Esophagus mucosa (tissue), 1 donor: Measurements from ENCODE around the gene LFNG. TPM values are rescaled to one million over a fixed set of nuclear protein-coding genes. Genes with fewer than 3 reads are reported as not detected.
"Not testable (repeated sequence)": the region's sequence is repeated elsewhere in the genome, so short reads cannot be mapped to it uniquely, and the experiment has no call there.

ENCODE experiments used
- ATAC-seq: fragments of 200-7000 bp; cut with Tn5 transposase; one replicate; pipeline ENCODE4 v1.9.1; 2020
- total RNA-seq: library from RNA; stranded (reverse); gene quantifications from one replicate; pipeline ENCODE4 v1.2.4, GENCODE V29; 2023
- donor health status: DM: yes; HTN: yes; CAD: no.

The LFNG gene
- total RNA-seq, 1 donor from 2014 or later: 5.7 TPM

DNA sequence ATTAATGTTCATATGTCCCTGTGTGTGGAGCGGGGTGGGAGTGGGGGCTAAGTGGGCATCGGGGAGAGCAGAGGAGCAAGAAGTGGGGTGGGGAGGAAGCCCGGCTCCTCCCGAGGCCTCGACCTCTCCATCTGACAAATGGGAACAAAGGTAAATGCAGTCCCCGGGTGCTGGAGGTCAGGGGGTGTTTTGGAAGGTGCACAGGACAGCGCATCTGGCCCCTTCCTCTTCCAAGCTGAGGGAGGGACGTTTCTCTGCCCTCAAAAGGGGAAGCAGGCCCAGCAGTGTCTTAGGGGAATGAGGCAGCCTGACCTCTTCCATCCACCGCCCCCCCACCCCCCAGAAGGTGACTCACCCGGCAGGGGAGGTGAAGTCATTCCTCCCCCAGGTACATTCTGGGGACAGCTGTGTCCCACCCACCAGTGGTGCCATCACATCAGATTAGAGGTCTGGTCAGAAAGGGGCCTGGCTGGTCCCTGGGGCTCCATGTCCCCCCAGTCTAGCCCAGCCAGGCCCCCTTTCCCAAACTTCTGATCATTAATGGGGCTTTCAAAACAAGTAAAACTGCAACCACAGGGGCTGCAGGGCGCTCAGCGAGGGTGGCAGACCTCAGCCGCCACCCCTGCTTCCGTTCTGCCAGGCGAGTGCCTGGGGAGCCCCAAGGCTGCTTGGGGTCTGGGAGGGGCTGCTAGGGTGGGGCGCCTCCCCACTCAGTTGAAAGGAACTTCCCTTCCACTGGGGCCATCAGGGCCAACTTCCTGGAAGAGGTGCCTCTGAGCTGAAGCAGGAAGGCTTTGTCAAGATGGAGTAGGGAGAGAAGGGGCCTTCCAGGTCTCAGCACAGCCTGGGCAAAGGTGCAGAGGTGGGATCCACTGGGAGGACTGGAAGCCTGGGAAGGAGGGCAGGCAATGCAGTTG is 10.8 kb downstream of the LFNG start:
- ATAC-seq: peak; percentile 6

DNA sequence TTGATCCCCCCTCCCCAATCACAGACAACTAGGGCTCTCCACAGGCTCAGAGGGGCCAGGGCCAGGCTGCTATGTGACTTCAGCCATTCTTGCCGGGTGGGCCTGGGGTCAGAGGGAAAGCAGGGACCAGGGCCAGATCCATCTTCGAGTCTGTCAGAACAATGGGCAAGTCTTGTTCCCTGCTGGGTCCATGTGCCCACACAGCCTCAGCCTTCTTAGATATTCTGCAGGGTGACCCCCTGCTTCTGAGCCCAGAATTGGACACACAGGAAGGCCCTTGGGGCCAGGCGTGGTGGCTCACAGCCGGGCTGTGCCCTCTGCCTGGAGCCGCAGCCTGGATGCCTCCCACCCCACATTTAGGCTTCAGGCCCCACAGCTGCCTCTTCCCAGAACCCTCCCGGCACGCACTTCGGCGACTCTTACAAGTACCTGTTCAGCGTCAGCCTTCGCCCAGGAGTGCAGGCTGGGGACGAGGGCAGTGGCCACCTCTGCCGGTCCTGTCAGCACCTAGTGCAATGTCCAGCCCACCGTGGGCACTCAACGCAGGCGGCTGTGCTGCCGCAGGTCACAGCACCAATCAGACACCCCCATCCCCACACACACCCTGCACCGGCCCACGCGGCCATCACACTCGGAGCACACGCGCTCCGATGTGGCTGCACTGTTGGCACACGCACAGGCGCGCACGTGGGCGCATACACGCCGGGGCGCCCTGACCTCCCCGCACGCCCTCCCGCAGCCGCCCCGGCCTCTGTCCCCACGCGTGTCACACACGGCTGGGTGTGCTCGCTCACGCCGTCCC is 11.6 kb downstream of the LFNG start:
- not testable (repeated sequence) for ATAC-seq

DNA sequence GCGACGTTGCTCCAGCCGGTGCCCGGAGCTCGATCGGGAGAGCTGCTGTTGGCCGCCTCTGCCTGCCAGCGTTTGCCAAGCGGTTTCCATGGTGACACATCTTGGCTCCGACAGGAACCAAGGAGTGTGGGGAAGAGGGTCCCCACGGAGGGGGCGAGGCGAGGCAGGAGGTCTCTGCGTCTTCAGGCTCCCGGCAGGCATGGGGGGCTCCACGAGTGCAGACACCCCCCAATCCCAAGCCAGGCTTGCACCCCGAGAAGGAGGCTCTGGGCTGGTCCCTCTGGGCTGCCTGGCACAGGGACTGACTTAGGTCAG is 12.2 kb downstream of the LFNG start:
- not testable (repeated sequence) for ATAC-seq

DNA sequence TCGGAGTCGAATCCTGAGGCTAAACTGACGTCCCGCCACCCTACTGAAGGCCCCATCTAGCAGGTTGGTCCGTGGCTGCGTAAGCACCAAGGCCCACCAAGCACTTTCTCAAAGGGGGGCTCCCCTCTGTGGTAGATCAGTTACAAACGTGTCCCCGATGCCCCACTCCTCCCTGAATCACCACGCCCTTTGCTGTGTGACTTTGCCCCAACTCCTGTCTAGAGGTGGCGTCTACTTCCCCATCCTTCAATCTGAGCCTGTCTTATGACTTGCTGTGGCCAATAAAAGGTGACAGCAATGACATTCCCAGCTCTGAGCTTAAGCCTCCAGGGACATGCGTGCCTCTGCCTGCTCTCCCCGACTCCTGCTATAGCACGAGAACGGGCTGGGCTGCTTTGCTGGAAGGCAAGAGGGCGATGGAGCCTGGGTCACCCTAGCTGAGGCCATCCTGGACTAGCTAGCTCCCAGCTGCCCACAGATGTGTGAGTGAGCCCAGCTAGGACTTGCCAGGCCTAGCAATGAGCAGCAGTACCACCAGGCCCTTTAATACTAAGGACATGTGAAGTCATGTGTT is 12.7 kb downstream of the LFNG start:
- ATAC-seq: not testable (repeated sequence)

DNA sequence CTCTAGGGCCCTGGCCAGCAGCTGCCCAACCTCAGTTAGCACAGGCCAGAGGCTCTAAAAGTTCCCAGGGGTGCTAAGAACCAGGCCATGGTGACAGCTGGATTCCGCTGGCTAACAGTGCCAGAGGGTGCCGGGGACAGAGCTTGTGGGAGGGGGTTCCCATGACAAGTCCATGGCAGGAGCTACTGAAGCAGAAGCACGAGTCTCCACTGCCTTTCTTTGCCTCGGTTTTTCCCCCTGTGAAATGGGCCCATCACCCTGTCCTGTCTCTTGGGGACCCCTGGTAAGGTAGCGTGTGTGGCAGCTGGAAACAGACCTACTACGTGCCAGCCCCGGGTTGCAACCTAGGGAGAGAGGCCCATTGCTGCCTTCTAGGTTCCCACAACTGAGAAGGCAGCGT is 13.2 kb downstream of the LFNG start:
- not testable (repeated sequence) for ATAC-seq

DNA sequence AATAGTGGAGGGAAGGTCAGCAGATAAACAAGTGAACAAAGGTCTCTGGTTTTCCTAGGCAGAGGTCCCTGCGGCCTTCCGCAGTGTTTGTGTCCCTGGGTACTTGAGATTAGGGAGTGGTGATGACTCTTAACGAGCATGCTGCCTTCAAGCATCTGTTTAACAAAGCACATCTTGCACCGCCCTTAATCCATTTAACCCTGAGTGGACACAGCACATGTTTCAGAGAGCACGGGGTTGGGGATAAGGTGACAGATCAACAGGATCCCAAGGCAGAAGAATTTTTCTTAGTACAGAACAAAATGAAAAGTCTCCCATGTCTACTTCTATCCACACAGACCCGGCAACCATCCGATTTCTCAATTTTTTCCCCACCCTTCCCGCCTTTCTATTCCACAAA is 14.0 kb downstream of the LFNG start:
- not testable (repeated sequence) for ATAC-seq

DNA sequence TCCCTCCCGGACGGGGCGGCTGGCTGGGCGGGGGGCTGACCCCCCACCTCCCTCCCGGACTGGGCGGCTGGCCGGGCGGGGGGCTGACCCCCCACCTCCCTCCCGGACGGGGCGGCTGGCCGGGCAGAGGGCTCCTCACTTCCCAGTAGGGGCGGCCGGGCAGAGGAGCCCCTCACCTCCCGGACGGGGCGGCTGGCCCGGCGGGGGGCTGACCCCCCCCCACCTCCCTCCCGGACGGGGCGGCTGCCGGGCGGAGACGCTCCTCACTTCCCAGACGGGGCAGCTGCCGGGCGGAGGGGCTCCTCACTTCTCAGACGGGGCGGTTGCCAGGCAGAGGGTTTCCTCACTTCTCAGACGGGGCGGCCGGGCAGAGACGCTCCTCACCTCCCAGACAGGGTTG is 14.6 kb downstream of the LFNG start:
- ATAC-seq: not testable (repeated sequence)

DNA sequence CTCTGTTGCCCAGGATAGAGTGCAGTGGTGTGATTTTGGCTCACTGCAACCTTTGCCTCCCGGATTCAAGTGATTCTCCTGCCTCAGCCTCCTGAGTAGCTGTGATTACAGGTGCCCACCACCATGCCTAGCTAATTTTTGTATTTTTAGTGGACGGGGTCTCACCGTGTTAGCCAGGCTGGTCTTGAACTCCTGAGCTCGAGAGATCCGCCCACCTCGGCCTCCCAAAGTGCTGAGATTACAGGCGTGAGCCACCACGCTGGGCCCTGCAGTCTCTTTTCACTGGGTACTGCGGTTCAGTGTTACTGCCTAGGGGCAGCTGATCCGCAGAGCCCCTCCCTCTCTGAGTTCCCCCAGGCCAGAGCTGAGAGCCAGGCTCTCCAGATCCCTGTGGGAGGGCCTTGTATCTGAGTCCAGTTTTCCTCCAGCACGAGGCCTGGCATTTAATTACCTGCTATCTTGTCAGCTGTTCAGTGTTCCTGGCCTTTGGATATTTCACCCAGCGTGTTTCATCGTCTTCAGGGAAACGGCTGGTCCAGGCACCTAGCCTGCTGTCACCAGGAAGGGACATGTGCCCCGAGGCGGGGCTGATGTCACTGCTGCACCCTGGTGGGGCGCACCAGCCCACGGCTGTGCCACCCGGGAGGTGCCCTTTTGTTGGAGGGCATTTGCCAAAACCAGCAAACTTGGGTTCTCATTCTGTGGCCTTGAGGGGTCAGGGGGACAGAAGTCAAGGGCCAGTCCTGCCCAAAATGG is 16.5 kb downstream of the LFNG start:
- not testable (repeated sequence) for ATAC-seq

DNA sequence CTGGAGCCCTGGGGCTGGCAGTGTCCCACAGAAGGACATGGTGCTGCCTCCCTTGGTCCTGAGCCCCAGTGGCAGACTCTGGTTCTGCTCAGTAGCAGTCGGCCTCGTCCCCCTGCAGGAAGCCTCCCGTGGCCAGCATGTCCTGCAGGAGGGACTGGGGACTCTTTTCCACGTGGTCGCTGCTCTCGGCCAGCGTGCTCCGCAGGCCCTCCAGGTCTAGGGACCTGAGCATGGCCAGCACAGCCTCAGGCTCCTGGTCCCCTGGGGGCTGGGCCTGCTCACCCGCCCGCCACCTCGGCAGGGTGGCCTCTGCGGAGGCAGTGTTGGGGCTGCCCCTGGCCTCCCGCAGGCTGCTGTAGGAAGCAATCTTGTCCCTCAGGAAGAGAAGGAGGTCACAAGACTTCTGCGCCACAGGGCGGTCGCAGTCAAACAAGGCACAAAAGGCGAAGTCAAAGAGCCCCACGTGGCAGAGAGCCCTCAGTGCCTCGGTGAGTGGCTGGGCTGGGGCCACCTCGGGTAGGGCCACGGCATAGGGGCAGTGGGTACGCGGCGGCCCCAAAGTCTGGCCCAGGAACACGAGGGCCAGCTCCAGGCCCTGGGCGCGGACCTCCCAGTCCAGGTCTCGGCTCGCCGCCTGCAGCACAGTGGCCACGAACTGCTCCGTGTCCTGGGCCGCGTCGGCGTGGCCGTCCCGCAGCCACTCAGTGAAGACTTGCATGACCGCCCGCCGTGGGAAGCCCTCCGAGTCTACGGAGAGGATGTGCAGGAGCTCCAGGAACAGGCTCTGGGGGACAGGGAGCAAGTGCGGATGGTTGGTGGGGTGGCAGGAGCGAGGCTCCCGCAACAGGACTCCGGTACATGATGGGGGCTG is 18.6 kb downstream of the LFNG start:
- ATAC-seq: peak; percentile 12

DNA sequence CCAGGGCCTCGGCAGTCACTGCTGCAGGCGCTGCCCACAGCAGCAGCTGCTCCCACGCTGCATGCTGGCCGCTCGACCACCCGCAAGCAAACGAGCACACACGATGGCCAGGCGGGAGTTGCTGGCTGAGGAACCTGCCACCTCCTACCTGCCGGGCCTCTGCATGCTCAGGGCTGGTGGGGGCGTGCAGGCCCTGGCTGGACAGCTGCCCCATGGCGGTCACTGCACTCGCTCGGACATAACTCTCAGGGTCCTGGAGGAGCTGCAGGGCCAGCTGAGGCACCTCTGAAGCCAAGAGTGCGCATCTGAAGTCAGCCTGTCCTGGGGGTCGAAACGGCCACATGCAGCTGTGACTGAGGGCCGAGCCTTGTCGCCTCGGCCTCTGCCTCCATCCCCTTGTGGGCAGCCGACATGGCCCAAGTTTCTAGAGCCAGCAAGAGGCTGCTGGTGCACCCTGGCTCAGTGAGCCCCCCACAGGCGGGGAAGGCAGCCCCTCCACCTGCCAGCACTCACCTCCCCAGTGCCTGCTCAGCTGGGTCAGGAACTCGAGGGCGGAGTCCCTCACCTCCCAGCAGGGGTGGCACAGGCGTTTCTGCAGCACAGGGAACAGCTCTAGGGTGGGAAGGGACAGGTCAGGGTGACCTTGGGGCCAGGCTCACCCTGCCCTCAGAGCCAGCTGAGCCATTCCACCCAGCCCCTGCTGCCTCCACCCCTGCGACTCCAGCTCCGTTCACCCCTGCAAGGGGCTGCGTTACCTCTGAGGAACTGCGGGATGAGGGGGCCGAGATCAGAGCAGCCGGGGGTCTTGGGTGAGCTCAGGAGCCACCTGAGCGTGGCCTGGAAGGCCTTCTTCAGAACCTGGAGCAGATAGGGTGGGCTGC is 19.7 kb downstream of the LFNG start:
- ATAC-seq: no peak

DNA sequence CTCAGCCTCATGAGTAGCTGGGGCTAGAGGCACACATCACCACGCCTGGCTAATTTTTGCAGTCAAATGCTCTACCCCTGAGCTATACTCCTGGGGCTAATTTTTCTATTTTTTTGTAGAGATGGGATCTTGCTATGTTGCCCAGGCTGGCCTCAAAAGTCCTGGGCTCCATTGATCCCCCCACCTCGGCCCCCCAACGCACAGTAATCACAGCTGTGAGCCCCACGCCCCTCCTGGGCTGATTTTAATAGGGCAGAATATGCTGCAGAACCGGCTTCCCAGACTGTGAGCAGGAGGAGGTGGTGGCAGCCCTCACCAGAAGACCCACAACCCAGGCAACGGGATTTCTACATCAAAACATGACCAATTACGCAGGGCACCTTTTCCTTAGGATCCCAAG is 20.6 kb downstream of the LFNG start:
- no peak for ATAC-seq

DNA sequence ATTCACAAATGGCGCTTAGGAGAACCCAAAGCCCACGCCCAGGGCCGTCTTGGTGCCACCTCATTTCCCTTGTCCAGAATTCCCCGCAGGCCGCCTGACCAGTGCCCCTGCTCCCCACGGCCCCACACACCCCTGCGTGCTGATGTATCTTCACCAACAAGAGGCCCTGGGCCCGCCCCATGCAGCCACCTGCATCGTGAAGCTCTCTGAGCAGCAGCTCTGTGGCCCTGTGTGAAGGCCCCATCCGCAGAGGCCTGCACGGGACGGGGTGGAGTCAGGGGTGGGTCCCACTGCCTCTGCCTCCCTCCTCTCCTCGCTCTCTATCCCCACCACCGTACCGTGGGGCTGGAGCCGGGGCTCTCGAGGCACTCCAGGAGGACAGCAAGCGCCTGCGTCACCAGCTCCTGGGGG is 21.1 kb downstream of the LFNG start:
- no peak for ATAC-seq

DNA sequence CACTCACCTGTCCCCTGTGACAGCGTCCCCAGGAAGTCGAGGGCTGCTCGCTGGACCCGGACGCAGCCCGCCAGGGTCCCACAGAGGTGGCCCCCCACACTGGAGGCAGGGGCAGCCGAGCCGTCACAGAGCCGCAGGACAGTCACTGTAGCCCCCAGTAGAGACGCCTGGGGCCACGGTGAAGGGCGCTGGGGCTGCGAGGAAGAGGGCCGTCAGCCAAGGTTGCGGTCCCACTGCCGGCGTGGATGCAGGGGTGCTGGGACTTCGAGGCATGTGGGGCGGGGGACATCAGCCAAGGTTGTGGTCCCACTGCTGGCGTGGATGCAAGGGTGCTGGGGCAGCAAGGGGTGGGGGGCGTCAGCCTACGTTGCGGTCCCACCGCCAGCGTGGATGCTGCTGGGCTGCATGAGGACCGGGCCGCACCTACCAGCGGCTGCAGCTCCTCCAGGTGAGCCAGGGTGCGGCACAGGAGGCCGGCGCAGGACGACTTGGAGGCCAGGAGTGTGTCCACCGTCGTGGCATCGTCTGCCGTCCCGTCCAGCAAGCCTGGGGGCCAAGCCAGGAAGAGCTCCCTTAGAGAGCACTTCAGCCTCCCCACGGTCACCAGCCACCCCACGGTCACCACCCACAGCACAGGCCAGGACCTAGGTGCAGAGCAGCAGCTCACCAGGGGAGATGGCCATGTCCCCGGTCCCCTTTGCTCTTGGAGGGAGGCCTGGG is 21.9 kb downstream of the LFNG start:
- ATAC-seq: no peak

DNA sequence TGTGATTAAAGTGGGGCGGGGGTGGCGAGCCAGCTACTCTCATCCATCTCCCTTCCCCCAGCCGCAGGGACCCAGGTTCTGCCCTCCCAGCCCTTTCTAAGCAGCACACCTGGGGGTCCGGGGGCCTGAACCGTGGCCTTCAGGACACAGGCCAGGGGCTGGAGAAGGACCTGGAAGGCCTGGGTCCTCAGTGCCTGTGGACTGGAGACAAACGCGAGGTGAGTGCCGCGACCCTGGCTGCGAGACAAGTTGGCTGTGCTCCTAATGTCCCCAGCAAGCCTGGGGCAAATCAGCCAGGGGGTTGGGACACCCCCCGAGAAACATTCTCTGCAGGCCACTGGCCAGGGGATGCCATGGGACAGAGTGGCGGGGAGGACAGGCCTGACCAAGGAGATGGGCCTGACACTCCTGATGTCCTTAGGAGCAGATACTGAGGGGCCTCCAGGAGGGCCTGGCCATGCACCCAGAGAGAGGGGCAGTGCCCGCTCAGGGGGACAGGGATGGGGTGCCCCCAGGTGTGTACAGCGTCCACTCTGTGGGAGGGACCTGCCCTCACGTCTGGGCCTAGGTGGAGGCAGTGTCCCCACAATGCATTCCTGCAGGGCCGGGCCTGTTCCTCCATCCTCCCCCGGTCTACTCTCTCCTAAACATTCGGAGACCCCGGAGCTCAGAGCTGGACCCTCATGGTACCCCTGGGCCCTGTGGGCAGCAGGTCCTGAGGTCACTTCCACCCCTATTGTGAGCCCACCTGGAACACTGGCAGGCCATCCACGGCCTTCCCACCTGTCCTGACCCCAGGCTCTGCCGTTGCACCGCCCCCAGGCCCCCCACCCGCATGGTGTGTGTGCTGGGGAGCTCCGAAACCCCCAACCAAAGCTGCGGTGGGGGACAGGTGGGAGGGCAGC is 22.7 kb downstream of the LFNG start:
- ATAC-seq: peak; percentile 11

DNA sequence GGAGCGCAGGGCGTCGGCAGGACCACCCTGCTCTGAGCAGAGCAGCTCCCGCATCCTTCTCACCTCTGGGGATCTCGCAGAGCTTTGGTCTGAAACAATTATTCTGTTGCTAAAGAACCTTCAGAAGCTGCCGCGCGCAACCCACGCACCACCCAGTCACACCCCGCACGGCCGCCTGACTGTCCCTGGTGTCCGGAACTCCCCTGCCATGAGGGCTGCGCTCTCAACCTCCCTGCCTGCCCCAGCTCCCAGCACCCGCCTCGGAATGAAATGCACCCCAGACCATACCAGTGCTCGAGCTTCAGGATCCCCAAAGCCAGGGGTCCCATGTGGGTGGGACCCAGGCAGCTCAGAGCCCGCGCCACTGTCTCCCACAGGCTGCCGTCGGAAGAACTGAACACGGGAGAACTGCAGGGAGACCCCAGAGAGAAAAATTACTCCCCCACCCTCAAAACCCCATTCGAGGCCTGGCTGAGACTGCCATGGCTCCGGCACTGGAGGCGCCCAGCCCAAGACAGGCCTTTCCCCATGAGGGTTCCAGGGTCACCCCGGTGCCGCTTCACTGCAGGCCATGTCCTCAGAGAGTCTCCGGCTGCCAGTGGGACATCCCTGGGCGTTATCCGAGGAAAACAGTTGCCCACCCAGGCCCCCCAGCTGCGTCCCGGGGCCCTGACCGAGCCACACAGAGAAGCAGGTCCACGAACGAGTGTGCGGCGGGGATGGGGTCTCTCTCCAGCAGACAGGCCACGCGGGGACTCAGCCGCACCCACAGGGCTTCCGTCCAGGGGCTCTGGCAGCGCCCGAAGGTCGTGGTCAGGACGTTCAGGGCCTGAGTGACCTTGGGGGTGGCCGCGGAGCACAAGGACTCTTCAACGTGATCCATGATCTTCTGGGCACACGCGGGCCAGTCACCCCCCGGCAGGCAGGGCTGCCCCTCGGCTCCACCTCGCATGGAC is 23.6 kb downstream of the LFNG start:
- ATAC-seq: no peak

DNA sequence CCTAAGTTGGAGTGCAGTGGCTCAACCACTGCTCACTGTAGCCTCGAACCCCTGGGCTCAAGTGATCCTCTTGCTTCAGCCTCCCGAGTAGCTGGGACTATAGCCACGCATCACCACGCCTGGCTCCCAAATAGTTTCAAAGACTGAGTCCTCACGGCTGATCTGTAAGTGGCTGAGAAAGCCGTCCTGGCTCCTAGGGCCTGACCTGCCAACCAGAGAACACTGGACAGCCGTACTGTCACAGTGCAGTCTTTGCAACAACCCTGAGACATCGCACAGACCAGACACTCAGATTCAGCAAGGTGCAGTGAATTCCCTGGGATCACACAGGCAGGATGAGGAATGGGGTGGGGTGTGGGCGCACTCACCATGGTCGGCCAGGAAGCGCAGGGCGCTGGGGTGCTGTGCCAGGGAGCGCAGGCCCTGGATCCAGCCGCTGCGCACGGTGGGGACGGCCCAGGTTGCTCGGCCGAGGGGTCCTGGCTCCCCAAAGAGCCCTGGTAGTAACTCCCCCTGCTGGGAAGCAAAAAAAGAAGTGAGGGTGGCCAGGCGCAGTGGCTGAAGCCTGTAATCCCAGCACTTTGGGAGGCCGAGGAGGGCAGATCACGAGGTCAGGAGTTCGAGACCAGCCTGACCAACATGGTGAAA is 25.1 kb downstream of the LFNG start:
- ATAC-seq: no peak
